Cardiac fibroblast (primary cell): ENCODE data around the gene ARL14EPL.
A peak's percentile ranks its signal among the peaks of the same experiment; 100 is the strongest.

Experiments used
- DNase-seq, 2 donors: peaks; one replicate each; pipeline versions ENCODE4 v3.0.0 to v3.0.0-alpha.2; 2010; ENCODE audit warnings: low read depth in 2 of 2
- H3K4me3 ChIP-seq, 2 donors: replicated peaks in 1 of 2; 1 replicate in 1 of 2; 2 replicates in 1 of 2; pipeline ENCODE4 v1.5.1; 2011; ENCODE audit warnings: low read depth in 2 of 2, low read length in 2 of 2, mild to moderate bottlenecking in 2 of 2, moderate library complexity in 1 of 2
- CTCF ChIP-seq: IDR thresholded peaks from one replicate; pipeline ENCODE4 v1.5.1; 2011; ENCODE audit warnings: low read depth, mild to moderate bottlenecking, low read length, inconsistent platforms

The ARL14EPL gene

GRCh38 chr5:116002116-116002906 lies 30.0 kb upstream of the ARL14EPL start:
- TF ChIP-seq CTCF: no peak
- DNase-seq: peak; percentile 10 to 53
- H3K4me3 ChIP-seq: no peak overlapping the region

GRCh38 chr5:116004248-116004647 lies 28.0 kb upstream of the ARL14EPL start:
- no peak for TF ChIP-seq CTCF
- no peak for DNase-seq
- no peak overlapping the region for H3K4me3 ChIP-seq

GRCh38 chr5:116009806-116010205 lies 22.5 kb upstream of the ARL14EPL start:
- H3K4me3 ChIP-seq: no peak overlapping the region
- TF ChIP-seq CTCF: no peak
- peak; percentile 1 to 11 for DNase-seq

- H3K4me3 ChIP-seq: no peak overlapping the region
- TF ChIP-seq CTCF: no peak
- DNase-seq: peak in 1 of 2 donors; percentile 5
Measured at GRCh38 chr5:116011046-116011445, 21.2 kb upstream of the ARL14EPL start.

GRCh38 chr5:116013207-116013785 lies 19.0 kb upstream of the ARL14EPL start:
- TF ChIP-seq CTCF: no peak
- H3K4me3 ChIP-seq: no peak overlapping the region
- peak in 1 of 2 donors; percentile 12 for DNase-seq

- no peak overlapping the region for H3K4me3 ChIP-seq
- no peak for TF ChIP-seq CTCF
- DNase-seq: no peak
Measured at GRCh38 chr5:116013936-116014335, 18.3 kb upstream of the ARL14EPL start.

GRCh38 chr5:116023619-116024018 lies 8.7 kb upstream of the ARL14EPL start:
- DNase-seq: no peak
- H3K4me3 ChIP-seq: no peak overlapping the region
- TF ChIP-seq CTCF: peak; percentile 20
